Measurements from ENCODE around the gene SOCS3.
"Not testable (repeated sequence)": the region's sequence is repeated elsewhere in the genome, so short reads cannot be mapped to it uniquely, and the experiment has no call there.

Gene SOCS3

DNA sequence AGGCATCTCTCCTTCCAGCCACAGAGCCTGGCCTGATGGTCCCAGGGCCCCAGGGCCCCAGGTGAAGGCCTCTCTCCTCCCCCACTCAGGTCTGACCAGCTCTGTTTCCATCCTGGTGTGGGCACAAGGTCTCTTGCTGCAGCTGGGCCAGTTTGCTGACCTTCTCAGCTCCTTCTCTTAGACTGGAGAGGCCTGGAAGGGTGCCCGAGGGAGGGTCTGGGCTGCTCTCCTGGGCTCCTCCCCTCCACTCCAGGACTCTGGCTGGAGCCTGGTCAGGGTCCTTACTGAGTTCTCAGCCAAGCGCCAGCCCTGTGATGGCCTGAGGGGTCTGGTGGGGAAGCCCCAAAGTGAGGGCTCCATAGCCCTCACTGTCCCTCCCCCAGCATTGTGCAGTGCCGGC is 12.4 kb downstream of the SOCS3 start:
- no peak for DNase-seq

DNA sequence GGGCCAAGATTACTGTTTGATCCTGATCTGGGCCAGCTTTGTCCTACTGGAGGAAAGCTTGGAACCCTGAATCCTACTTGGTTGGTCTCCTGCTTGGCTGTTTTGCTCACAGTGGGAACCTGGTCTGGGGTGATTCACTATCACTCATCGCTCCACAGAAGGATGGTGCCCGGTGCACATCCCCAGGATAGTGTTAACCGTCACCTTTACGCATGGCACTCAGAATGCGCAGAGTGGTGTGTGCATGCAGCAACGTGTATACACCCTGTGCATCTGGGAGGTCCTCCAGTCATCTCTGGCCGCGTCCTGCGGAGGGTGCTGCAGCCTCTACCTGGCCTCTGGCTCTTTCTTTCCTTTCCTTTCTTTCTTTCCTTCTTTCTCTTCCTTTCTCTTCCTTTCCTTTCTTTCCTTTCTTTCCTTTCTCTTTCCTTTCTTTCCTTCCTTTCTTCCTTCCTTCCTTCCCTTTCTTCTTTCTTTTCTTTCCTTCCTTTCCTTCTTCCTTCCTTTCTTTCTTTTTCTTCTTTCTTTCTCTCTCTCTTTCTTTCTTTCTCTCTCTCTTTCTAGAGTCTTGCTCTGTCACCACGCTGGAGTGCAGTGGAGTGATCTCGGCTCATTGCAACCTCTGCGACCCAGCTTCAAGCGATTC is 13.1 kb downstream of the SOCS3 start:
- DNase-seq, result no peak

DNA sequence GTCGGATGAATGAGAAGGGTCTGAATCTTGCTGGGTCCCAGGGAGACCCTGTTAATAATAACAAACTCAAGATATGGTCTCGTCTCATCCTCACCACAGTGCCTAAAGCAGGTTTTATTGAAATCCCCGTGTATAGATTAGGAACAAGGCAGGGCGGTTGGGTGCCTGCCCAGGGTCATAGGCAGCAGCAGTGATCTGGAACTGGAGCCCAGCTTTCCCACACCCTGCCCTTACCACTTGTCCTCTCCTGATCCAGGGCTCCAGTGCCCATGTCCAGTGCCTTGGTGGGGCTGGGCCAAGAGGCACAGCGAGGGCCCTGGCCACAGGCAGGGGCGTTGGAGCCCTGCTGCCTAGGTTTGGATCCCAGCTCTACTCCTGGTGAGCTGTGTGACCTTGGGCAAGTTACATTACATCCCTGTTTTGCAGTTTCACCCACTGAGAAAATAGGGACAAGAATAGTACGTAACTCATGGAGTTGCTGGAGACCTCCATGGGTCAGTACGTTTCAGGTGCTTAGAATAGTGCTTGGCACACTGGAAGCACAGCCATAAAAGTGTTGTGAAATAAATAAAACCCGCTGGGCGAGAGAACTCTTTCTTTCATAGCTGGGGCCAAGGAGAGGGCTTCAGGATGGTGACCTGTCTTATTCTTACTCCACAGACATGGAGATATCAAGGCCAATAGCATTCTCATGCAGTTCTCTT is 13.9 kb downstream of the SOCS3 start:
- no peak for DNase-seq

DNA sequence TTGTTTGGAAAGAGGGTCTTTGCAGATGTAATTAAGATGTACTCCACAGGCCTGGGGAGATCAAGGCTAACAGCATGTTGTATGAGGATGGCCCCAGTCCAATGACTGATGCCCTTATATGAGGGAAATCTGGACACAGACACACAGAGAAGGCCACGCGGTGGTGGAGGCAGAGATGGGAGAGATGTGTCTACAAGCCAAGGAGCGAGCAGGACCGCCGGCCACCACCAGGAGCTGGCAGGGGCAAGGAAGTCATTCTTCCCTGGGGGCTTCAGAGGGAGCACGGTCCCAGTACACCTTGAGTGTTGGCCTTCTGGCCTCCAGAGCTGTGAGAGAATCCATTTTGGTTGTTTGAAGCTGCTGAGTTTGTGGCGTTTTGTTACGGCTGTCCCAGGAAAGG is 14.7 kb downstream of the SOCS3 start:
- DNase-seq, result no peak

DNA sequence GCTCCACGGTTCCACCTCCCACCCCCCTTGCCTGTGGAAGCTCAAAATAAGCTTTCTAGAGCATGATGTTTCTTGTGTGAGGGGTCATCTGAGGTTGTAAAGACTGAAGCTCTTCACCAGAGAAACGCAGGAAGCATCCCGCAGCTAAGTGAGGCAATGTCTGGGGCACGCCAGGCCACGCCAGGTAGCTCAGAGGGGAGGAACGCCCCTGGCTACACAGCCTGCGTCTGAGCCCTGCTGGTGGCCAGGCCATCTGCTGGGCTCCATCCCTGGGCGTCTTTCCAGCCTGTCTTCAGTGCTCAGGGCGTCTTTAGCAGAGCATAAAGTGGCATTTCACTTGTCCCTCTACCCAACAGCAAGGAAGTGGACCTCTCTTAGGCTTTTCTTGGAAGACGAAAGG is 15.2 kb downstream of the SOCS3 start:
- DNase-seq, result no peak

DNA sequence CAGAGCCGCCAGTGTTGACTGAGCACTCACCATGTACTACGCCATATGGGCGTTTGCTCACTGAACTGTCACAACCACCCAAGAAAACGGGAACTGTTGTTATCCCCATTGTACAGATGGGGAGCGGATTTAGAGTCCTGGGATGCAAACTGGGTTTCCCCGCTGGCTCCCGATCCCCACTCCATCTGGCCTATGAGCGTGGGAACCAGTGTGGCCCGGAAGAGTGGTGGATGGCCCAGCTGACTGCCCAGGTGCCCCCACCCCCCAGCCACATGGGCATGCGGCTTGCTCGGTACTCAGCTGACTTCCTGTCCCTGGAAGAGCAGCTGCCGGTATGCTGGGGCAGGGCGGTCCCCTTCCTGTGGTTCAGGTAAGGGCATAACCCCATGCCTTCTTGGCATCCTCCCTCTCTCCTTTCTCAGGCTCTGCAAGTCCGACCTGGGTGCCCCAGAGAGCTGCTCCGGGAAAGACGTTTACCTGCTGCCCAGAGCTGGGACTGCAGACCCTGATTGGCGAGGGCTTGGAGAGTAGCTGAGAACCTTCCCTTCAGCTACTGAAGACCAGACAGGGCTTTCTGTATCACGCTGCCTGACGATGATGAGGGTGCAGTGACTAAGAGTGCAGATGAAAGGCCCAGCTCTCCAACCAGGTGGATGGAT is 16.2 kb downstream of the SOCS3 start:
- DNase-seq, result peak; percentile 89

DNA sequence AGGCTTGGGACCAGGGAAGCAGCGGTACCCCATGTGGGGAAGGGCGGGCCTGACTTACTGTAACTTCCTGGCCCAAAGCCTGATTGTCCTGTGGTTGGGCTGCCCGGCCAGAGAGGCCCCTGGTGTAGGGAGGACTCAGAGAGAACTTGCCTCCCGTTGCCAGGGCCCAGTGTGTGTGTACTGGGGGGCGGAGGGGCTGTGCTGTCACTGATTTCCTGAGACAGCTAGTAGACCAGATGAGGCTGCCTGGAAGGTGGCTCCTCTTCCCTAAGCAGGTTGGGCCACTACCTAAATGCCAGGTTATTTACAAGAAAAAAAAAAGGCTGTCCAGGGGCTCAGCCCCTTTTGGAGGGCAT is 16.7 kb downstream of the SOCS3 start:
- peak; percentile 61 for DNase-seq

DNA sequence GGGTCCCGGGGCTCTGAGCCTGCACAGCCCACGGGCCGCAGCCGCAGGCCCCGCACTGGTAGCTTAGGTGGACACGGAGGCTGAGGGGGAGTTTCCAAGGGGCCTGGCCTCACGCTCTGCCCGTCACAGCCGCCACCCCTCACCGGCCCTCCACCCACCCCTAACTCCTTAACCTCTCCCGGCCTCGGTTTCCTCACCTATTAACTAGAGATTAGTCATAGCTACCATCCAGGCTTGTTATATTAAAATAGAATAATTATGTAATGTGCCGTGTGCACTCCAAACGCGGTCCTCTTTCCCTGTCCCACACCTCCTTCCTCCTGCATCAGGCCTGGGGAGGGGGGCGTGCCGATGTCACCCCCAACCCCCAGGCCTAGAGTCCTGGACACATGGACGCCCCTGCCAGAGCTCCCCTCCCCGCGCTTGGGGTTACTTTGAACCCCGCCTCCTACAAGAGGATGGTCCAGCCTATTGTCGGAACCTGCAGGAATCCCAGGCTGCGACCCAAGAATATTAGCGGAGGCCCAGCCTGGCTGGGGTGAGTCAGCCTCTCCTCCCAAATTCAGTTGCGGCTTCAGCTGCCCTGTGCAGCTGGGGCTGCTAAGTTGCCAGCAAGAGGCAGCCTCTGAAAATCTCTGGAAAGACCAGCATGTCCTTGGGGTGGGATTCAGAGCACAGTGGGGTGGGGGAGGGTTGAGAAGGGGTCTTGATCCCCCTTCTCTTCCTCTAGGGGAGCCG is 17.3 kb downstream of the SOCS3 start:
- DNase-seq, result no peak

DNA sequence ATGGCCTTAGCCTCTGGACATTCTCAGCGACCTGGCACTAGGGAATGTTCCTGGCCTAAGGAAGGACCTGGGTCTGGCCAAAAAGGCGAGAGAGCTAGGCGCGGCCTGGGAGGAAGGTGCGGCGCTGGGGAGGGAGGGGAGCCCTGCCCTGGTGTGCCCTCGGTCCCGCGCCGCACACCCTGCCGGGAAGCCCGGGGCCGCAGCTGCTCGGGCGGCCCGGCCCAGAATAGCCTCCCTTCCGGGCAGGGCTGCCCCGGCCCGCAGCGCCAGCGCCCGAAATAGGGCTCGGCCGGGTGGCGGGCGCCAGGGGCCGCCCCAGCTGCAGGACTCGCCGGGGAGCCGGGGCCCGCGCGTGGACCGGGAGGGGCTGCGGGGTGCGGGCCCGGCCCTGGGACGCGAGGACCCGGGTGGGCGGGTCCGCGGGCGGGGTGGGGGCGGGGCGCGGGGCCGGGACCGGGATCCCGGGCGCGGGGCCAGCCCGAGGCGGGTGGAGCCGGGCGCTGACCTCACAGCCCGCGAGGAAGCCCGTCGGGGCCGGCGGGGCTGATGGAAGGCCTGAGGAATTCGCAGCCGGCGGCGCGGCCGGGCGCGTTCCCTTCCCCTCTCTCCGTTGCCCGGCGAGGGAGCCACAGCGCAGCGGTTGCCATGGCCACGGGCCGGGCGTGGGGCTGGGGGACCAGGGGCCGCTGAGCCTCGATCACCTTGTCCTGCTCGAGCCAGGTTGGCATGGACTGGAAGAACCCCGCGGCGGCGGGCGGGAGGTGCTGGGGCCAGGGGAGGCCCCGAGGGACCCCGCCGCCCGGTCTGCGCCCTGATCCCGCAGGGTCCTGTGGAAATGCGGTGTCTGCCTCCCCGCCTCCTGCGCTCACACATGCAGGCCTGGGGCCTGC is 18.1 kb downstream of the SOCS3 start:
- DNase-seq, result peak; percentile 51

DNA sequence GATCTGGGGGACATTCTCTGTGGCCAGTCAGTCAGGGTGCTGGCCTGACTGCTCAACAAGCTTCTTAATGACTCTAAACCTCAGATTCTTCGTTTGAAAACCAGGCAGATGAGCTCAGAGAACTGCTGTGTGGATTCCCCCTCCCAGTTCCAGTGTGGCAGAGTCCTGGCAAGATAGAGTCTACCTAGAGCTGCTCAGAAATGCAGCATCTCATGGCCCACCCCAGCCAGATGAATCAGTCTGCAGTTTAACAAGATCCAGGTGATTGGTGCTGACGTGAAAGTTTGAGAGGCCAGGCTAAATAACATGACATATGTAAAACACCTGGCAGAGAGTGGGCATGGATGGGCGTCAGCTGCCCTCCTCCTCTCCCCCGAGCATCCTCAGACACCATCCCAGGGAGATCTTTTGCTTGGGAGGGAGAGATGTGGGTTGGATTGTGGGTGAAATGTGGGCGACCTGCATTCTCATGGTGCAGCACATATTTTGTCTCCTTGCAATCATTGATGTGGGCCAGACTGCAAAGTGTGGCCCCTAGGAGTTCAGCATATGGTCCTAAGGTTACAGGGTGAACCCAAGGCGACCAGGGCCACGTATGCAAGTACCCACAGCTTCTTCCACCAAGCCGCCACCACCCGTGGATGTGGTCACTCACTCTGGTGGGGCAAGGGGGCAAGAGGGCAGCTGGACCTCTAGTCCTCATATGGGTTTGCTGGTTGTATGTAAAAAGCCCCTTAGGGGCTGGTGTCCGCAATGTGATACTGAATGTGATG is 19.5 kb downstream of the SOCS3 start:
- DNase-seq, result no peak

DNA sequence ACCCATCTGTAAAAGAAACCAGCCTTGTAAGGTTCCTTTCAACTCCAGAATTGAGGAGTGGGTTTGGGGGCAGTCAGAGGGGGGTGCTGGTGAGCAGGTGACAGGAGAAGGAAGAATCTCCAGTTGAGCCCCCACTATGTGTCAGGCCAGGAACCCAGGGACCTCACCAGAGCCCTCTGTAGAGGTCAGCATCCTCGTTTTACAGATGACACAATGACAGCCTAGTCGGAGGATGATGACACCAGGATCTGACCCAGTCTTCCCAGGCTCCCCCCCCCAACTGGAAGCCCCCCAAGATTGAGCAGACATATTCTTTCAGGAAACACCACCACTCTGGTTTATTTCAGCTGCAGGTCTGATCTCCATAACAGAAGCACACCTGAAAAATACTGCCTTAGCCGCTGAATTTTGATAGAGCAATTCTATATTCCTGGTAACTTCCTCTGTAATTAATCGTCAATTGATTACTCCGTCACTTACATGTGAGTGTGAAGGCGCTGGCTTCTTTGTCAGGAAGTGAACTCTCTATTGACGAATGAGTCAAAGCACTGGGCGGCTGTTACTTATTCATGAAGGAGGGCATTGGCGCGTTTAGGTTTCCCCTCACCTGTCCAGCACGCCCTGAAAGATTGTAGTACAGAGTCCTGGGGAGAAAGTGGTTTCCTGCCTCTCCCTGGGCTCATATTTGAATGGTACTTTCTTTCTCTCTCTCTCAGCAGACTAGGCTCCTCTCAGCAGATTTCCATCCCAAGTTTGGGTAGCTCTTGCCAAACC is 21.2 kb downstream of the SOCS3 start:
- DNase-seq, result peak; percentile 67

DNA sequence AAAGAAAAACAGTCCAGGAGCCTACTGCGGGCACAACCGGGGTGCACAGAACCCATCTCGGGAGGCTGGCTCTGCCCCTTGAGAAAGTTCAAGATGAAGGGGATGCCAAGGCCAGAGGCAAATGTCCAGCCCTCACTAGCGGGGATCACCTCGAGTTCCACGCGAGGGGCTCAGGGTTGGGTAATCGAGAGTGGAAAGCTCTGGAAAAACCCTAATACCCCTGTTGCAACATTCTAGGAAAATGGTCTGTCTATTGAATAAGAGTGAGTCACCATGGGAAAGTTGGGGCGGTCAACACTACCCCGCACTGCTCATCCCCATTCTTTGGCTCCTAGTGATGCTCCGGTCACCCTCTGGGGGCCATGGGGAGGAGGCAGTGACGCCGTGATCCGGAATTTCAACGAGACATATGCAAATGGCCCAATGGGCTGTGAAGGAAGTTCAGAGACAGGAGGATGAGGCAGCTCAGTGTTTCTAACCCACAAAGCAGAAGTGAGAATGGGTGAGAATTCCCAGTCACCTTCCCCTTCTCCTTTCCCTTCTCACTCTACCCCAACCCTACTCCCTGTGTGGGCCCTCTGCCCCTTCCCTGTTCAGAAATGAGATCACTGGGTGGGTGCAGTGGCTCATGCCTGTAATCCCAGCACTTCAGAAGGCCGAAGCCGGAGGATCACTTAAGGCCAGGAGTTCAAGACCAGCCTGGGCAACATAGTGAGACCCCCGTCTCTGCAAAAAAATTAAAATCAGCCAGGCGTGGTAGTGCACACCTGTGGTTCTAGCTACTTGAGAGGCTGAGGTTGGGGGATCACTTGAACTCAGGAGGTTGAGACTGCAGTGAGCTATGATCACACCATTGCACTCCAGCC is 22.4 kb downstream of the SOCS3 start:
- peak; percentile 37 for DNase-seq

DNA sequence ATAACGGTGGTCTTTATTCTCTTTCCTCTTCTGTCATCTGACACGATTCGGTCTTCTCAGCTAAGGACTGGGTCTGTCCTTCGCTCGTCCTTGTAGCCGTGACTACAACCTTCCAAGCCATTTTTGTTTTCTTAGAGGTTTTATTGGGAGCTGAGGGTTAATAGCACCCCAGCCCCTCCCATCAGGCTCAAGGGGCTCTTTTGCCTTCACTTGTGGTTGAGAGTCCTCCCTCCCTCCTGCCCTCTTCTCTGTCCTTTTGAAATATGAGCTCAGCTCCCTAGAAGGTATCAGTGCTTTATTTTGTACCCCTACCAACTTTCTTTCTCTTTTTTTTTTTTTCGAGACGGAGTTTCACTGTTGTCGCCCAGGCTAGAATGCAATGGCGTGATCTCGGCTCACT is 24.7 kb downstream of the SOCS3 start:
- no peak for DNase-seq

DNA sequence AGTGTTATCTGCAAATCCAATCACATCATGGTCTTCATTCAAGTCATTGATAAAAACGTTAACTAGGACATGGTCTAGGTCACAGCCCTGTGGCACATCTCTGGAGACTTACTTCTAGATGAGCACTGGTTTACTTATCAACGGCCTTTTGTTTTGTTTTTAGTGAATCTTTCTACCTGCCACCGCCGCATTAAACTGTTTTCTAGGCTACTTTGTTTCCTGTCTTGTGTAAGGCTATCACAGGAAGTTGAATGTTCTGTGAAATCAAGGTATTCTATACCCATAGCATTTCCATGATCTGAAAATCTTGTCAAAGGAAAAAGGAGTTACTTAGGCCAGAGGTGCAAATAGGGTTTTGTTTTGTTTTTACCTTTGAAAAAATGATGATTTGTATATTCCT is 26.9 kb downstream of the SOCS3 start:
- DNase-seq, result peak; percentile 32

DNA sequence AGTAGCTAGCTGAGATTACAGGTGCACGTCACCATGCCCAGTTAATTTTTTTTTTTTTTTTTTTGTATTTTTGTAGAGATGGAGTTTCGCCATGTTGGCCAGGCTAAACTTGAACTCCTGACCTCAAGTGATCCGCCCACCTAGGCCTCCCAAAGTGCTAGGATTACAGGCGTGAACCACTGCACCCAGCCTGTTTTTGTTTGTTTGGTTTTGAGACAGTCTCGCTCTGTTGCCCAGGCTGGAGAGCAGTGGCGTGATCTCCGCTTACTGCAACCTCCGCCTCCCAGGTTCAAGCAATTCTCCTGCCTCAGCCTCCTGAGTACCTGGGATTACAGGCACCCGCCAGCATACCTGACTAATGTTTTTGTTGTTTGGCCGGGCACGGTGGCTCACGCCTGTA is 28.5 kb downstream of the SOCS3 start:
- not testable (repeated sequence) for DNase-seq

DNA sequence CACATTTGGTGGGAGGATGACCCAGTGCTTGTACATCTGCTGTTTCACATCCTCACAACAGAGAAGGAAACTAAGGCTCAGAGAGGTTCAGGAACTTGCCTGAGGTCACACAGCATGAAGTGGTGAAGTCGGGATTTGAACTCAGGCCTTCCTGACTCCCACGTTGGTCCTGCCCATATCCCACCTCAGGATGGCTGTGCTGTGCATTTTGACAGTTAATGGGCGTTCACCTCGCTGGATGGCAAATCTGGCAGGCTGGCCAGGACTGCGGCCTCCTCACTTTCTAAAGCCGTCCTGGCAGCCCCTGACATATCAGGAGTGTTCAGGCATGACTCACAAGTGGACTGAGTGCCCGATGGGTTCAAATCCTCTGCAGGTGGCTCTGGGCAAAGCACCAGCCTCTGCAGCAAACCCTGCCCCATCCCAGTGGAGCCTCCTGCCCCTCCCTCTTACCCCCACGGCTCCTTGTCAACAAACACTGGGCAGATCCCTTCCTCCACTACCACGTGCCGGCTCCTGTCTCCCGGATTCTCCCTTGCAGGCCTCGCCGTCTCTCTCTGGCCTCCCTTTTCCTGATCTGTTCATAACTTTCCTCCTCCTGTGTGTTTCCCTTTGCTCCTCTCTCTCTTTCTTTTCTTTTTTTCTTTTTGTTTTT is 29.2 kb downstream of the SOCS3 start:
- DNase-seq, result no peak

DNA sequence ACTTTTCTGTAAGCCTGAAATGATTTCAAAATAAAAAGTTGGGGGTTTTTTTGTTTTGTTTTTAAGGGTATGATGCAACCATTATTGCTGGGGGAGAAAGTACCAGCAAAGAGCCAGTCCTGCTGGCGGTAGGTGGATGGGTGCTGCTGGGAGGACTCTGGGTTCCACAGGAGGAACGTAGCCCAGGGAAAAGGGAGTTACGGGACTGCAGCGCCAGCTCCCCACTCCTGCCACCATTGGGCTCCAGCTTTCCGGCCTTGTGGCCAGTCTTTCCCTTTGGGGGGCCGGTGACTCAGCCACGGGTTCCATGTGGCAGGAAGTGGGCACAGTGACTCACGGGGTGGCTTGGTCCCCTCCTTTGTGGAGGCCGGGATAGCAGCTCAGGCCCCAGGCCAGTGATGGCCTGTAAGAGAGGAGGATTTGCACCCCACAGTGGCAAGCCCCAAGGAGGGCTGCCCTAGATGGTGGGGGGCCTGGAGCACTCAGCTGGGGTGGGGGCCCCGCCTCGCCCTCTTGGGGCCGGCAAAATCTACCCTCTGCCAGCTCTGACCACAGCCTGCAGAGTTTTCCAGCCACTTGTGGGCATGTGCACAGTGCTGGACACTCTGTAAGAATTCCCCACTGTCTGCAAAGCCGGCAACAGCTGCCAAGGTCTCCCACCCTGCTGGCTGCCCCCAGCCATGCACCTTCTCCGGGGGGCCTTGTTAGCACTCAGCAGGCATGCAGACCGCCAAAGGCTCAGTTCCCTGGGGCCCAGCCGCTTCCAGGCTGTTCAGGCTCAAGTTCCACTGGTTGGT is 30.4 kb downstream of the SOCS3 start:
- DNase-seq, result no peak

DNA sequence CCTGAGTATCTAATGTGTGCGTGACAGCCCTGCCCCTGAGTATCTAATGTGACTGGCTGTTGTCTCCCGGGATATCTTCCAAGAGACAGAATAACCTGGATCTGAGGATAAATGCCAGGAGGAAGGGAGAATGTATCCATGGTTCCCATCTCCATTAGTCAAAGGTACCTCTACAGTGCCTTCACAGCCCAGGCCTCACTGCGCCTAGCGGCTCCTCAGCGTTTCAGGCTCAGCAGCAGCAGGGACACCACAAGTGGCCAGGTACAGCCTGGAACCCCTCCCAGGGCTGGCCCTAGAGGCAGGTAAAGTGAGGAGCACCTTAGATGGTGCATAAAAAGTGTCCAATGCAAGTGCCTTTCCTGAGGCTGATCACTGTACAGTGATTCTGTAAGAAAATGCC is 32.0 kb downstream of the SOCS3 start:
- no peak for DNase-seq

All from CD4-positive, alpha-beta T cell treated with Interleukin-10 for 1 hour (primary cell).